Activated naive CD4-positive, alpha-beta T cell treated with anti-CD3 and anti-CD28 coated beads for 36 hours (primary cell): ENCODE data around the gene TTLL5. TPM values are rescaled to one million over a fixed set of nuclear protein-coding genes. Genes with fewer than 3 reads are reported as not detected.

Experiments
- CTCF ChIA-PET: fragments of 350-600 bp; sonication (Branson Sonifier 250); formaldehyde crosslinking; loops from one replicate; lab custom pipeline; 2021; ENCODE audit warnings: antibody characterized with exemption; lab: Charles Lee
- DNase-seq: peaks from one replicate; pipeline ENCODE4 v3.0.0-alpha.2; 2020
- H3K27ac Mint-ChIP-seq: one replicate; pipeline ENCODE4 v1.8.0; 2021; ENCODE audit warnings: mild to moderate bottlenecking, mixed read lengths
- H3K27me3 Mint-ChIP-seq: one replicate; pipeline ENCODE4 v1.8.0; 2021; ENCODE audit warnings: low read depth, mixed read lengths
- H3K36me3 Mint-ChIP-seq: one replicate; pipeline ENCODE4 v1.8.0; 2021; ENCODE audit warnings: low read depth, mixed read lengths
- H3K4me1 Mint-ChIP-seq: one replicate; pipeline ENCODE4 v1.8.0; 2021; ENCODE audit warnings: low read depth, mixed read lengths
- H3K4me3 Mint-ChIP-seq: one replicate; pipeline ENCODE4 v1.8.0; 2021; ENCODE audit warnings: mild to moderate bottlenecking, moderate library complexity, mixed read lengths
- H3K9me3 Mint-ChIP-seq: one replicate; pipeline ENCODE4 v1.8.0; 2021; ENCODE audit warnings: mixed read lengths
- intact Hi-C: fragments of 100-400 bp; cut with micrococcal nuclease; formaldehyde crosslinking; loops from one replicate; pipeline ENCODE4 v1.15.1; 2023
- total RNA-seq, 2 experiments: library from RNA; stranded (reverse); gene quantifications; one replicate each; pipeline ENCODE4 v1.2.3, GENCODE V29; 2021

The TTLL5 gene
- total RNA-seq, 2 experiments from 2014 or later = 23.8 to 25.1 TPM

- intact Hi-C loops = no loop called here
- Mint-ChIP-seq H3K36me3 (peaks cover 2% of the 10 kb centered on the region), H3K4me1 (no peaks in the 10 kb centered on the region), H3K9me3 (no peaks in the 10 kb centered on the region), H3K4me3 (no peak overlapping the region), H3K27me3 (no peaks in the 10 kb centered on the region), H3K27ac (no peak overlapping the region)
- CTCF ChIA-PET = interaction anchor here (1.1 to 2.0 kb wide), 3 partner anchors 10 to 264 kb away, joined by 4 to 6 read pairs (median 4); partner anchors contain the start of gene IFT43
- DNase-seq = no peak
These were observed 311.9 kb downstream of the TTLL5 start for GRCh38 chr14:75972801-75973421.

DNA sequence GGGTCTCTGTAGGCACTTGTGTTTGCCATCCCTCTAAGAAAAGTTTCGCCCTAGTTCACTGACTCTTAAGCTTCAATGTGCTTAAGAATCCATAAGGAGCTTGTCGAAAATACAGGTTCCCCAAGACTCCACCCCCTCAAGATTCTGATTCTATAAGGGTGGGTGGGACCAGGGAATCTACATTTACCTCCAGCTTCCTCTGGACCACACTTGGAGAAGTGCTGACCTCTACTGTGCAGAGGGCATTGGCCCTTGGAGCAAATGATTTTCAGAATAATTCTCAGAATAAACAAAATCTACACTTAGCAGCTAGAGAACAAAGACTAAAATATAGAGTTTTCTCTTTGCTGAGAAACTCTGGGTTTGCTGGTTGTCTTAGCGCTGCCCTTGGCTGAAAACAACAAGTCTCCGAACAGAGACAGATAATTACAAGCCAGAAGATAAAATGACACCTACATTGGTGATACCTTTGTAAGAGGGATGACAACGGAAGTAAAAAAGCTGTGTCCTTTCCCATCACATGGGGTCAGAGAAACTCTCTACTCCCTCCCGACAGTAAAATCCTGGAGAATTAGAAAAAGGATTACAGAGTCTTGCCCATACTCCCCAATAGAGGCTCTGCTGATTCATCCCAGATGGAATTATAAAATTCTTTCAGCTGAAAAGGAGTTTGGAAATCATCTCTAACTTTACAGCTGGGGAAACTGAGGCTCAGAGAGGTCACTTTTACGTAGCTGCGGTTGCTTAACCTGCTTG, 316.0 kb downstream of the TTLL5 start:
- H3K9me3 Mint-ChIP-seq = no peaks in the 10 kb centered on the region
- no peak overlapping the region for H3K4me3 Mint-ChIP-seq
- H3K27me3 Mint-ChIP-seq = no peaks in the 10 kb centered on the region
- CTCF ChIA-PET = interaction anchor here (0.7 to 13.8 kb wide), 3 partner anchors 68 to 153 kb away, joined by 3 to 131 read pairs (median 3); no protein-coding TSS in a partner anchor
- H3K27ac Mint-ChIP-seq = no peak overlapping the region
- peaks cover 31% of the 10 kb centered on the region for H3K4me1 Mint-ChIP-seq
- intact Hi-C loops = no loop called here
- DNase-seq = no peak
- H3K36me3 Mint-ChIP-seq = no peaks in the 10 kb centered on the region

GRCh38 chr14:75977582-75977943, 316.5 kb downstream of the TTLL5 start:
- Mint-ChIP-seq H3K27me3 (no peaks in the 10 kb centered on the region), H3K36me3 (no peaks in the 10 kb centered on the region), H3K27ac (no peak overlapping the region), H3K4me1 (peaks cover 31% of the 10 kb centered on the region), H3K4me3 (no peak overlapping the region), H3K9me3 (no peaks in the 10 kb centered on the region)
- intact Hi-C loops = no loop called here
- no peak for DNase-seq
- CTCF ChIA-PET = interaction anchor here (0.7 to 13.8 kb wide), 3 partner anchors 69 to 268 kb away, joined by 3 to 131 read pairs (median 73); no protein-coding TSS in a partner anchor

DNA sequence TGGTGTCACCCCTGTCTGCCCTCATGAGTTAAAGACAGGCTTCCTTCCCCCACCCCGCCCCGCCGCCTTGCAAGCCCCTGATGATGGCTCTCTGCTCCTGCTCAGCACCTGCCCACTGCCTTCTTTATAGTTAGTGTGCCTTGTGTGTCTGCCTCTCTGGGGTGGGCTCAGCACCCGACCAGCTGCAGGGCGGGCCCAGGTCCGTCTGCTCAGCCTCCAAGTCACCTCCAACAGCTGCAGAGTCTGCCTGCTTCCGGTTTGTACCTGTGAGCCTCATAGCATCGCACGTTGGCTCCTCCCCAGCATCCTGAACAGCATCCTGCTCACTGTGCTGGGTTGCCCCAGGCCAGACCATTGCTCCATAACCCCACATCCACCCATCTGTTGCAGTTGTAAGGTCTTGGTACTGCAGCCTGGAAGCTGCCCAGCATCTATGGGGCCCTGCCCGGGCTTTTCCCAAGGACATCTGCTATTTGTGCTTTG, 317.2 kb downstream of the TTLL5 start:
- no peak overlapping the region for H3K4me3 Mint-ChIP-seq
- no peaks in the 10 kb centered on the region for H3K9me3 Mint-ChIP-seq
- peaks cover 33% of the 10 kb centered on the region for H3K4me1 Mint-ChIP-seq
- DNase-seq = peak; percentile 43
- no peaks in the 10 kb centered on the region for H3K36me3 Mint-ChIP-seq
- no peak overlapping the region for H3K27ac Mint-ChIP-seq
- H3K27me3 Mint-ChIP-seq = no peaks in the 10 kb centered on the region
- intact Hi-C loops = no loop called here
- CTCF ChIA-PET = interaction anchor here (0.7 to 13.8 kb wide), 6 partner anchors 18 to 277 kb away, joined by 3 to 131 read pairs (median 4); no protein-coding TSS in a partner anchor

GRCh38 chr14:75979071-75979571, 318.1 kb downstream of the TTLL5 start:
- Mint-ChIP-seq H3K9me3 (no peaks in the 10 kb centered on the region), H3K4me1 (peaks cover 33% of the 10 kb centered on the region), H3K4me3 (no peak overlapping the region), H3K27me3 (no peaks in the 10 kb centered on the region), H3K36me3 (no peaks in the 10 kb centered on the region), H3K27ac (peak overlapping the region; percentile 44)
- intact Hi-C loops = no loop called here
- DNase-seq = peak; percentile 27
- CTCF ChIA-PET = interaction anchor here (0.5 to 13.8 kb wide), 11 partner anchors 12 to 278 kb away, joined by 3 to 131 read pairs (median 3); no protein-coding TSS in a partner anchor

- no peaks in the 10 kb centered on the region for H3K9me3 Mint-ChIP-seq
- DNase-seq = no peak
- peak overlapping the region; percentile 44 for H3K27ac Mint-ChIP-seq
- intact Hi-C loops = loop anchor here (2.0 to 10.0 kb wide), 5 partner anchors 172 to 1119 kb away; partner anchors contain the start of genes CIPC, GPATCH2L and JDP2
- CTCF ChIA-PET = interaction anchor here (0.5 to 13.8 kb wide), 10 partner anchors 13 to 533 kb away, joined by 3 to 131 read pairs (median 3); no protein-coding TSS in a partner anchor
- H3K27me3 Mint-ChIP-seq = no peaks in the 10 kb centered on the region
- H3K4me1 Mint-ChIP-seq = peaks cover 33% of the 10 kb centered on the region
- no peaks in the 10 kb centered on the region for H3K36me3 Mint-ChIP-seq
- H3K4me3 Mint-ChIP-seq = no peak overlapping the region
These were observed 318.9 kb downstream of the TTLL5 start for GRCh38 chr14:75979648-75980565.

DNA sequence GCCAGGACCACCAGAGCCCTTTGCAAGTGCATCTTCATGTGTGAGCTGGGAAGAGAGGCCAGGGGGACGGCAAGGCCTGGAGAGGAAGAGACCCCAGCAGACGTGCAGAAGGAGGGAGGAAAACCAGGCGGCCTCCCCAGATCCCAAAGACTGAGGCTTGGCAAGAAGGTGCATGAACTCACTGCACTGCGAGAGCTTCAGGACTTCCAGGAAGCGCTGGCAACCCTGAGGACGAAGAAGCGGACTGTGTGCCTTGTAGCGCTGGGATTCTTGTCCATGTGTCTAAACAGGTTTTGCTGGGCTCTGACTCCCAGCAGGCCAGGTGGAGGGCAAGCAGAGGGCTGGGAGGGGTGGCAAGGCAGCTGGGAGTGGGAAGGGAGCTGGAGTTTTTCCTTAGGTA, 319.8 kb downstream of the TTLL5 start:
- Mint-ChIP-seq H3K27me3 (no peaks in the 10 kb centered on the region), H3K4me1 (peaks cover 35% of the 10 kb centered on the region), H3K27ac (no peak overlapping the region), H3K9me3 (no peaks in the 10 kb centered on the region), H3K4me3 (peak overlapping the region; percentile 77), H3K36me3 (no peaks in the 10 kb centered on the region)
- DNase-seq = no peak
- intact Hi-C loops = loop anchor here (2.0 to 10.0 kb wide), 5 partner anchors 171 to 1118 kb away; partner anchors contain the start of genes CIPC, GPATCH2L and JDP2
- CTCF ChIA-PET = interaction anchor here (0.7 to 13.8 kb wide), 5 partner anchors 10 to 748 kb away, joined by 3 to 131 read pairs (median 6); no protein-coding TSS in a partner anchor

DNA sequence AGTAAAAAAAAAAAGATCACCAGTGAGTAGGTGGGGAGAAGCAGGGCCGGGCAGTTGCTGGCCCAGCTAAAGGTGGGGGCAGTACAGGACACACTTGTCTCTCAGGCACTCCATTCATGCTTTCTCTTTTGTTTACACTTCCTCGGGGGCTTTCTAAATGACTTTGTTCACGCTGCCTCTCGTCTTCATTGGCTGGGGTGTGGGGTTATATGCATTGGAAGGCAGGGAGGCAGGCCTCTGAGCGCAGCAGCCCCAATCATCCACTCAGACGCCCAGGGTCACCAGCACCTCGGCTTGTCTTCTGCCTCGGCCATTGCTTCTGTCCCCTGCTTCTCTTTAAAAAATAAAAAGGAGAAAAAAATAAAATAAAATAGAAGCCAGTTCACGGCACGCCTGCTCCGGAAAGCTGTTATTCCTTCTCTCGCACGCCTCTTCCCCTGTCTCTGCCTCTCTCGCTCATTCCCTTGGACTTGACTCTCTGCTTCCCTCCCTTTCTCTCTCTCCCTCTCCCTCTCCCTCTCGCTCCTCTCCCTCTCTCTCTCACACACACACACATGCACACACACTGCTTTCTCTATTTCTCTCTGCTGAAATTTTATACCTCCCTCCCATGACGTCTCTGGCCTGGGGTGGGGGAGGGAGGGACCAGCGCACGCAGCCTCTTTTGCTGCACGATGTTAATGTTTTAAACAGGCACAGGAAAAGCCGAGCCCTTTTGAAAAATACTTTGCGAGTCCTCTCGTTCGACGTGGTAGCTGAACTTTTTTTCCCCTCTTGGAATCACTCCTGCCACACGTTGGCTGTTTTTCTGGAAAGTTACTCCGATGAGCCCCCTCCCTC, 320.6 kb downstream of the TTLL5 start, which contains the start of gene TGFB3:
TGFB3 (minus strand) TSS at position 570 of the 840 bp plus-strand sequence. CDS start 1,102 bp downstream, outside the sequence.
- Mint-ChIP-seq H3K36me3 (no peaks in the 10 kb centered on the region), H3K27me3 (no peaks in the 10 kb centered on the region), H3K27ac (peak within 1 kb of the TSS; percentile 37), H3K9me3 (no peaks in the 10 kb centered on the region), H3K4me1 (peaks cover 41% of the 10 kb centered on the region), H3K4me3 (peak within 1 kb of the TSS; percentile 77)
- peak; percentile 66 for DNase-seq
- CTCF ChIA-PET = interaction anchor here (0.7 to 13.8 kb wide), 7 partner anchors 10 to 749 kb away, joined by 3 to 131 read pairs (median 4); no protein-coding TSS in a partner anchor
- intact Hi-C loops = loop anchor here (1.0 to 10.0 kb wide), 9 partner anchors 75 to 1117 kb away; partner anchors contain the start of genes CIPC, GPATCH2L, JDP2 and TTLL5

DNA sequence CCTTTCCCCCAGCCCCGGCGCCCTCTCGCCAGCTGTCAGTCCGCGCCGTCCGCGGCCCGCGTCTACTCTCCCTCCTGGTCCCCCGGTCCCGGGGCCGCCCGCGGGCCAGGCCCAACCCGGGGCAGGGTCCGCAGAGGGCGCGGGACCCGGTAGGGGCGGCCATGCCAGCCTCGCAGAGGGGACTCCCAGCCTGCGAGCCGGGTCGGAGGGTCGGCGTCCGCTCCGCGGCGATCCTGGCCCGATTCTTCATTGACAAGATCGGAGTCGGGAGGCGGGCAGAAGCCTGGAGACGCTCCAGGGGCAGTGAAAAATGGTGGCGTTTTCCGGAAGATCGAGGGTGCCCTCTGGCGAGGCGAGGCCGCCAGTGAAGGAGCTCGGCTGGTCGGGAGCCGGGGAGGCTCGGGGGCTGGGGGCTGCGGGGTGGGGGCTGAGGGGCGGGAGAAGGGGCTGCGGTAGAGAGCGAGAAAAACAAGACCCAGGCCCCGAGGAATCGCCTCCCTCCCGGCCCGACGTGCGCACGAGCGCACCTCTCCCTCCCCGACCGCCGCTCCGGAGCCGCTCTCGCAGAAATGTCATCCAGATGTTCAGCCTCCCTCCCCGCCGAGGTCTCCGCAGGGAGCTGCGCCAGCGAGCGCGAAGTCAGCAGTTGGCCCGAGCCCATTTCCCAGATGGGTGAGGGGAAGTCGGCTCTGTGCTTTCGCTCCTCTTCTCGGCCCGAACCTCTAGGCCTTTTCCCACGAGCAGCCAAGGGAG, 321.4 kb downstream of the TTLL5 start:
- no peaks in the 10 kb centered on the region for H3K36me3 Mint-ChIP-seq
- no peaks in the 10 kb centered on the region for H3K9me3 Mint-ChIP-seq
- CTCF ChIA-PET = interaction anchor here (0.5 to 13.8 kb wide), 11 partner anchors 9 to 646 kb away, joined by 3 to 131 read pairs (median 3); no protein-coding TSS in a partner anchor
- H3K27ac Mint-ChIP-seq = no peak overlapping the region
- peak overlapping the region; percentile 77 for H3K4me3 Mint-ChIP-seq
- intact Hi-C loops = loop anchor here (1.0 to 10.0 kb wide), 8 partner anchors 76 to 982 kb away; partner anchors contain the start of genes GPATCH2L, JDP2 and TTLL5
- DNase-seq = peak; percentile 81
- H3K4me1 Mint-ChIP-seq = peaks cover 43% of the 10 kb centered on the region
- no peaks in the 10 kb centered on the region for H3K27me3 Mint-ChIP-seq

- Mint-ChIP-seq H3K4me1 (peaks cover 43% of the 10 kb centered on the region), H3K27me3 (no peaks in the 10 kb centered on the region), H3K36me3 (no peaks in the 10 kb centered on the region), H3K9me3 (no peaks in the 10 kb centered on the region), H3K27ac (no peak overlapping the region), H3K4me3 (peak overlapping the region; percentile 77)
- no peak for DNase-seq
- CTCF ChIA-PET = interaction anchor here (0.5 to 13.8 kb wide), 9 partner anchors 8 to 647 kb away, joined by 3 to 131 read pairs (median 4); no protein-coding TSS in a partner anchor
- intact Hi-C loops = loop anchor here (5.0 to 10.0 kb wide), 4 partner anchors 169 to 982 kb away; partner anchors contain the start of genes GPATCH2L and JDP2
These were observed 321.9 kb downstream of the TTLL5 start for GRCh38 chr14:75983019-75983358.
